Neural crest cell (in vitro differentiated cells): Measurements from ENCODE around the gene TXN2. TPM values are rescaled to one million over a fixed set of nuclear protein-coding genes. Genes with fewer than 3 reads are reported as not detected.
A peak's percentile ranks its signal among the peaks of the same experiment; 100 is the strongest.

Experiments used
- DNase-seq: peaks from one replicate; pipeline ENCODE4 v3.0.0; 2021; ENCODE audit warnings: low read depth, mixed read lengths, low spot score
- H3K27ac Mint-ChIP-seq: one replicate; pipeline ENCODE4 v1.8.0; 2021; ENCODE audit warnings: mild to moderate bottlenecking, mixed read lengths; ENCODE audit not compliant: unreplicated experiment
- H3K27me3 Mint-ChIP-seq: 2 replicates; pipeline ENCODE4 v1.8.0; 2021; ENCODE audit warnings: low read depth, mild to moderate bottlenecking, mixed read lengths
- H3K36me3 Mint-ChIP-seq: 2 replicates; pipeline ENCODE4 v1.8.0; 2021; ENCODE audit warnings: low read depth, mild to moderate bottlenecking, mixed read lengths
- H3K4me1 Mint-ChIP-seq: 2 replicates; pipeline ENCODE4 v1.8.0; 2021; ENCODE audit warnings: mixed read lengths
- H3K4me3 Mint-ChIP-seq: one replicate; pipeline ENCODE4 v1.8.0; 2021; ENCODE audit warnings: mild to moderate bottlenecking, mixed read lengths
- H3K9me3 Mint-ChIP-seq: 2 replicates; pipeline ENCODE4 v1.8.0; 2021; ENCODE audit warnings: mixed read lengths
- total RNA-seq: library from RNA; stranded (reverse); gene quantifications from 2 replicates; pipeline ENCODE4 v1.2.1, GENCODE V29; 2021
- TF ChIP-seq, protein P1 (sequence below): fragments of 200-600 bp; sonication (generic); conservative IDR thresholded peaks from 2 replicates; pipeline ENCODE4 v1.5.0; 2021; ENCODE audit warnings: antibody characterized with exemption, mild to moderate bottlenecking

Gene TXN2
- total RNA-seq, 1 donor from 2014 or later, result 77.9 TPM

GRCh38 chr22:36442506-36443197, 38.8 kb downstream of the TXN2 start:
- Mint-ChIP-seq H3K36me3 (no peaks in the 10 kb centered on the region), H3K27me3 (no peaks in the 10 kb centered on the region), H3K27ac (no peak overlapping the region), H3K4me3 (no peak overlapping the region), H3K9me3 (no peaks in the 10 kb centered on the region), H3K4me1 (peaks cover 15% of the 10 kb centered on the region)
- DNase-seq, result no peak
- TF ChIP-seq, protein P1, sequence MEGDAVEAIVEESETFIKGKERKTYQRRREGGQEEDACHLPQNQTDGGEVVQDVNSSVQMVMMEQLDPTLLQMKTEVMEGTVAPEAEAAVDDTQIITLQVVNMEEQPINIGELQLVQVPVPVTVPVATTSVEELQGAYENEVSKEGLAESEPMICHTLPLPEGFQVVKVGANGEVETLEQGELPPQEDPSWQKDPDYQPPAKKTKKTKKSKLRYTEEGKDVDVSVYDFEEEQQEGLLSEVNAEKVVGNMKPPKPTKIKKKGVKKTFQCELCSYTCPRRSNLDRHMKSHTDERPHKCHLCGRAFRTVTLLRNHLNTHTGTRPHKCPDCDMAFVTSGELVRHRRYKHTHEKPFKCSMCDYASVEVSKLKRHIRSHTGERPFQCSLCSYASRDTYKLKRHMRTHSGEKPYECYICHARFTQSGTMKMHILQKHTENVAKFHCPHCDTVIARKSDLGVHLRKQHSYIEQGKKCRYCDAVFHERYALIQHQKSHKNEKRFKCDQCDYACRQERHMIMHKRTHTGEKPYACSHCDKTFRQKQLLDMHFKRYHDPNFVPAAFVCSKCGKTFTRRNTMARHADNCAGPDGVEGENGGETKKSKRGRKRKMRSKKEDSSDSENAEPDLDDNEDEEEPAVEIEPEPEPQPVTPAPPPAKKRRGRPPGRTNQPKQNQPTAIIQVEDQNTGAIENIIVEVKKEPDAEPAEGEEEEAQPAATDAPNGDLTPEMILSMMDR, result no peak

DNA sequence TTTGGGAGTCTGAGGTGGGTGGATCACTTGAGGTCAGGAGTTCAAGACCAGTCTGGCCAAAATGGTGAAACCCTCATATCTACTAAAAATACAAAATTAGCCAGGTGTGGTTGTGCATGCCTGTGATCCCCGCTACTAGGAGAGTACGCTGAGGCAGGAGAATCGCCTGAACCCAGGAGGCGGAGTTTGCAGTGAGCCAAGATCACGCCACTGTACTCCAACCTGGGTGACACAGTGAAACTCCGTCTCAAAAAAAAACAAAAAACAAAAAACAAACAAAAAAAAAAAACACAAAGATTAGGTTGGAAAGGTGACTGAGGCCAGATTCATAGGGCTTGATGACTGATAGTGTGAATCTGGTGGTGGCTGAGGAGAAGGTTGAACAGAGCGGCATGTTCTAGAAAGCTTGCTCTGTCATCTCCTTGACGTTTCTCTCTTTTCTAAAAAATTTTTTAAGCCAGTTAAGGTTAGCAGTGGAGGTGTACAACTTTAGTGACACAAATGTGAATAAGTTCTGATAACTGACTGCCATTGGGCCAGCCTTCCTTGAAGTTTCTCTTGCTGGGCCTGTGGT, 40.9 kb downstream of the TXN2 start:
- TF ChIP-seq, protein P1, result no peak

GRCh38 chr22:36439481-36440271, 41.8 kb downstream of the TXN2 start:
- no peak overlapping the region for H3K27ac Mint-ChIP-seq
- TF ChIP-seq, protein P1, result no peak
- no peaks in the 10 kb centered on the region for H3K36me3 Mint-ChIP-seq
- DNase-seq, result no peak
- no peak overlapping the region for H3K4me3 Mint-ChIP-seq
- H3K4me1 Mint-ChIP-seq, result peaks cover 21% of the 10 kb centered on the region
- no peaks in the 10 kb centered on the region for H3K27me3 Mint-ChIP-seq
- H3K9me3 Mint-ChIP-seq, result no peaks in the 10 kb centered on the region

More for the DNA sequence above, 40.9 kb downstream of the TXN2 start:
- Mint-ChIP-seq H3K9me3 (no peaks in the 10 kb centered on the region), H3K36me3 (no peaks in the 10 kb centered on the region), H3K27ac (peak overlapping the region; percentile 46), H3K4me3 (no peak overlapping the region), H3K4me1 (peaks cover 21% of the 10 kb centered on the region), H3K27me3 (no peaks in the 10 kb centered on the region)
- no peak for DNase-seq

DNA sequence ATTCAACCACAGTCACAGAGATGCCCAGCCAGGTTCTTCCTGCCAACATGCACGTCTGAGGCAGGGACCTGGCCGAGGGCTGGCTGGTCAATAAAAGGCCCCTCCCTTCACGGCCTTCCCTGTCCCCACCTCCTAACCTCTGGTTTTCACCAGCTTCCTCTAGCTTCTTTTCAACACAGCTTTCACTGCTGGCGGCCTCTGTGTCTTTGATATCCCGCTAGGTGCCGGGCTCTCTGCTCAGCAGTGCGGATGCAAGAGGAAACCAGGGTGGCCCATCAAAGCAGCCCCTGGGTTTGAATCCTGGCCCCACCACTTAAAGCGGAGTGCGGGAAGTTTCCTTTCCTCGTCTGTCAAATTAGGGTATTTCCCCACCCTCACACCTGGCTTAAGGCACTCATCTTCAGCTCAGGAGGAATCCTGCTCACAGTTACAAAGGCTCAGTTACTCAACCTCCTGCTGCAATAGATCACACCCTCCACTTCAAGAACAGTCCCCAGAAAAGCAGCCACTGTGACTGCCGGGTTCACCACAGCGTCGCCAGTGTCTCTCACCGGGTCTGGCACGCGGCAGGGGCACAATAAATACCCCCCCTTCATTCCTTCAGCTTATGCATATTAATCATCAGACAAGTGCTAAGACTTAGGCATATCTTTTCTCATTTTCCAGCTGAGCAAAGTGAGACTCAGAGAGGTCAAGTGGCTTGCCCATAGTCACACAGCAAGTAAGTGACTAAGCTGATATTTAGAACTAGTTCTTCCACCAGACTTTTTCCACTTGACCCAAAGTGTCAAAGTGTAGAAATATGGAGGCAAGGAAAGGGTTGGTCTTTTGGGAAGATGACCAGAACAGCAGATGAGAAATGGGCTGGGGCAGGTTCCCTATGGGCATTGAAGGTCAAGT, 45.7 kb downstream of the TXN2 start:
- no peaks in the 10 kb centered on the region for H3K36me3 Mint-ChIP-seq
- no peaks in the 10 kb centered on the region for H3K27me3 Mint-ChIP-seq
- H3K27ac Mint-ChIP-seq, result no peak overlapping the region
- no peak for DNase-seq
- H3K4me3 Mint-ChIP-seq, result no peak overlapping the region
- H3K9me3 Mint-ChIP-seq, result no peaks in the 10 kb centered on the region
- H3K4me1 Mint-ChIP-seq, result peaks cover 48% of the 10 kb centered on the region
- TF ChIP-seq, protein P1, result no peak
